Brain microvascular endothelial cell (primary cell): ENCODE measurements around the gene EHBP1.

ENCODE experiments used
- DNase-seq: peaks from one replicate; pipeline ENCODE4 v3.0.0-alpha.2; 2020
- H3K27ac ChIP-seq: fragments of 250-450 bp; sonication (Bioruptor Pico); 2 replicates; pipeline ENCODE4 v1.5.1; 2020; ENCODE audit warnings: mild to moderate bottlenecking, moderate library complexity
- H3K27me3 ChIP-seq: fragments of 250-450 bp; sonication (Bioruptor Pico); replicated peaks from 2 replicates; pipeline ENCODE4 v1.5.1; 2020; ENCODE audit warnings: mild to moderate bottlenecking
- H3K36me3 ChIP-seq: fragments of 250-450 bp; sonication (Bioruptor Pico); replicated peaks from 2 replicates; pipeline ENCODE4 v1.5.1; 2020; ENCODE audit warnings: mild to moderate bottlenecking
- H3K4me3 ChIP-seq: 2 replicates; pipeline ENCODE4 v1.5.1; 2011; ENCODE audit warnings: low read depth, mild to moderate bottlenecking, control low read depth, low read length, moderate library complexity
- in situ Hi-C: cut with HindIII; loops from 2 replicates; pipeline ENCODE4 v1.10.0; 2017; ENCODE audit warnings: low sequenced_read_pairs, low pct_ligation_motif_present
- TF ChIP-seq, protein P1 (sequence below): IDR thresholded peaks from 2 replicates; pipeline ENCODE4 v1.5.1; 2011; ENCODE audit warnings: low read depth, mild to moderate bottlenecking, moderate library complexity, low read length, control low read depth, inconsistent platforms; ENCODE audit errors: missing control alignments

The EHBP1 gene

DNA sequence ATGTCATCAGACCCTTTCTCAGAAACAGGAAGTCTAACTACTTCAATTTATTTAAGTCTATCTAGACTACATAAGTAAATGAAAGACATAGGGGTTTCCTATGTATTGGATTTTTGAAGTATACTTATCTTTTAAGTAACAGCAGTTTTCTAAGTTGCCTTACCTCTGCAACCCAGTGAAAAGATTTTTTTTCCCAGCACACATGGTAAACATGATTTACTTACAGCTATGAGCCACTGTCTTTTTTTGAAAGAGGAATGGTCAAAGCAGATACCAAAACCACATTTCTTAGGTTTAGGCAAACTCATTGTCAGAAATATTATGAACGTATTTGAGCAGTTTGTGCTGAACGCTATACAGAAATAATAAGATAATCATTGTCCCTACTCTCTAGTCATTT is 266.4 kb downstream of the EHBP1 start:
- no peak overlapping the region for H3K4me3 ChIP-seq
- H3K27ac ChIP-seq, result no peak overlapping the region
- no peaks in the 10 kb centered on the region for H3K36me3 ChIP-seq
- no peaks in the 10 kb centered on the region for H3K27me3 ChIP-seq
- in situ Hi-C loops, result no loop called here
- TF ChIP-seq, protein P1, sequence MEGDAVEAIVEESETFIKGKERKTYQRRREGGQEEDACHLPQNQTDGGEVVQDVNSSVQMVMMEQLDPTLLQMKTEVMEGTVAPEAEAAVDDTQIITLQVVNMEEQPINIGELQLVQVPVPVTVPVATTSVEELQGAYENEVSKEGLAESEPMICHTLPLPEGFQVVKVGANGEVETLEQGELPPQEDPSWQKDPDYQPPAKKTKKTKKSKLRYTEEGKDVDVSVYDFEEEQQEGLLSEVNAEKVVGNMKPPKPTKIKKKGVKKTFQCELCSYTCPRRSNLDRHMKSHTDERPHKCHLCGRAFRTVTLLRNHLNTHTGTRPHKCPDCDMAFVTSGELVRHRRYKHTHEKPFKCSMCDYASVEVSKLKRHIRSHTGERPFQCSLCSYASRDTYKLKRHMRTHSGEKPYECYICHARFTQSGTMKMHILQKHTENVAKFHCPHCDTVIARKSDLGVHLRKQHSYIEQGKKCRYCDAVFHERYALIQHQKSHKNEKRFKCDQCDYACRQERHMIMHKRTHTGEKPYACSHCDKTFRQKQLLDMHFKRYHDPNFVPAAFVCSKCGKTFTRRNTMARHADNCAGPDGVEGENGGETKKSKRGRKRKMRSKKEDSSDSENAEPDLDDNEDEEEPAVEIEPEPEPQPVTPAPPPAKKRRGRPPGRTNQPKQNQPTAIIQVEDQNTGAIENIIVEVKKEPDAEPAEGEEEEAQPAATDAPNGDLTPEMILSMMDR, result no peak
- DNase-seq, result no peak

DNA sequence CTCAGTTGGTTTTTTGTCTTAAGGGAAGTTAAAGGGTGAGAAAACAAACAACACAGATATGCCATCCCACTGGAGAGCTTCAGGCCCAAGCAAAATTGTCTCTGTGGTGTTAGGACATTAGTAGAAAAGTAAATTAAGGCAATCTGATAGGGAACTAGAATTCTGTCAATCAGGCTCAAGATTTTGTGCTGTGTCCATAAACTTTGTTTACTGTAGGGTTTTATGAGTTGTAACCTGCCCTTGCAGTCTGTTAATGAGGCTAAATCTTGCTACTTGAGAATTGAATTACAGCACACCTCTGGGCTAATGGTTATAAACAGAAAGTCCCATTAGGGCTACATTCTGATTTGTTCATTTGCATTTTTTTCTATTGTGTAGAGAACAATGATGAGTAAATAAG is 267.1 kb downstream of the EHBP1 start:
- no peak for DNase-seq
- TF ChIP-seq, protein P1, result no peak

GRCh38 chr2:62974999-62975398 is 269.5 kb downstream of the EHBP1 start:
- in situ Hi-C loops, result no loop called here
- no peak for DNase-seq
- Histone ChIP-seq H3K36me3 (peaks cover 4% of the 10 kb centered on the region), H3K27me3 (no peaks in the 10 kb centered on the region), H3K27ac (no peak overlapping the region), H3K4me3 (no peak overlapping the region)
- TF ChIP-seq, protein P1, result no peak

More for the DNA sequence above, 267.1 kb downstream of the EHBP1 start:
- no peak overlapping the region for H3K27ac ChIP-seq
- H3K27me3 ChIP-seq, result no peaks in the 10 kb centered on the region
- no peak overlapping the region for H3K4me3 ChIP-seq
- no peaks in the 10 kb centered on the region for H3K36me3 ChIP-seq
- in situ Hi-C loops, result no loop called here

- in situ Hi-C loops, result no loop called here
- TF ChIP-seq, protein P1, result no peak
- H3K27ac ChIP-seq, result no peak overlapping the region
- no peak for DNase-seq
- H3K36me3 ChIP-seq, result peaks cover under 1% of the 10 kb centered on the region
- H3K4me3 ChIP-seq, result no peak overlapping the region
- no peaks in the 10 kb centered on the region for H3K27me3 ChIP-seq
Observed at GRCh38 chr2:62991605-62992004, 286.1 kb downstream of the EHBP1 start.

DNA sequence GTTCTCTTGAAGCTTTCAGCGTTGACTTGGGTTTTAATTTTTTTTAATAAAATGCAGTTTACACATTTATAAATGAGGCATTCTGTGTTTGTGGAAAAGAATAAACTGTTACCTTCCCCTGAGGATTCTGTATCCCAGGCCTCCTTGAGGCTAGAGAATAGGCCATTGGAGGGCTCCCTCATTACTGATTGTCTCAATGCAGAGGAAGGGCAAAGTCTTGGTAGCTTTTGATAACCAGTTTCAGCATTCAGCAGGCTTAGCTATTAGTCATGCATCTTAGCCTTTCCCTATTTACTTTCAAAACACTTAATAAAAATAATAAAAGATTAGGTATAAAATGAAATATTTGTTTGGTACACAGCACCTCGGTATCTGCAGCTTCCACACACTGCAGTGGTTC is 287.0 kb downstream of the EHBP1 start:
- Histone ChIP-seq H3K4me3 (no peak overlapping the region), H3K27me3 (no peaks in the 10 kb centered on the region), H3K27ac (no peak overlapping the region), H3K36me3 (peaks cover 4% of the 10 kb centered on the region)
- DNase-seq, result no peak
- in situ Hi-C loops, result no loop called here
- TF ChIP-seq, protein P1, result no peak

DNA sequence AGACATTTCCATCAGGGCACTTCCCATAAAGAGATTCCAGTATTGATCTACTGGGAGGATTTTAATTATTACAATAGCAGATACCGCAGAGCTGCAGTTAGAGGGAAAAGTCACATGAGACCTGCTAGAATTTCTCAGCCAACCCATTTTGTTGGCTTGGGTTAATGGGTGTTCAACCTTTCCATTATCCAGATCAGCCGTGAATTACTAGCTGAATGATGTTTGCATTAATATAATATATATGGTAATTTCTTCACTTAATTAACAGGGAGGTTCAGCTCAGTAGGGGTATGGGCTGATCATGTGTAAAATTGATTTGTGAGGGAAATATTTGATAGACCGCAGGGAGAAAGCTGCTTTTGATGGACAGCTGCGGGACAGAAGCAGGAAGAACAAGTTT is 288.7 kb downstream of the EHBP1 start:
- in situ Hi-C loops, result no loop called here
- Histone ChIP-seq H3K27me3 (no peaks in the 10 kb centered on the region), H3K4me3 (no peak overlapping the region), H3K36me3 (peaks cover 4% of the 10 kb centered on the region), H3K27ac (no peak overlapping the region)
- no peak for DNase-seq
- TF ChIP-seq, protein P1, result no peak
